Neural cell (in vitro differentiated cells): ENCODE data around the gene GBP2. TPM values are rescaled to one million over a fixed set of nuclear protein-coding genes. Genes with fewer than 3 reads are reported as not detected.

Source experiments
- H2AFZ ChIP-seq: fragments of 200-600, 300-800 bp; sonication (generic), shearing (Covaris generic); 2 replicates; pipeline ENCODE4 v1.6.0; 2014; ENCODE audit warnings: low read depth, mild to moderate bottlenecking, antibody characterized with exemption, low read length, moderate library complexity
- H3F3A ChIP-seq: fragments of 200-600 bp; shearing (Covaris generic); 2 replicates; pipeline ENCODE4 v1.6.1; 2016; ENCODE audit warnings: mild to moderate bottlenecking, moderate library complexity, mixed read lengths, antibody characterized with exemption, low read length; ENCODE audit not compliant: insufficient read depth, poor library complexity, severe bottlenecking
- H3K27ac ChIP-seq: fragments of 200-600, 300-800 bp; sonication (generic), shearing (Covaris generic); 2 replicates; pipeline ENCODE4 v1.5.1; 2014; ENCODE audit warnings: mild to moderate bottlenecking, low read length, moderate library complexity
- H3K27me3 ChIP-seq: fragments of 300-800, 200-600 bp; sonication (generic), shearing (Covaris generic); 2 replicates; pipeline ENCODE4 v1.6.0; 2014; ENCODE audit warnings: mild to moderate bottlenecking, low read depth, low read length, moderate library complexity; ENCODE audit not compliant: insufficient read depth
- H3K36me3 ChIP-seq: fragments of 300-800, 200-600 bp; sonication (generic), shearing (Covaris generic); 2 replicates; pipeline ENCODE4 v1.5.1; 2014; ENCODE audit warnings: mild to moderate bottlenecking, antibody characterized with exemption, low read length, moderate library complexity; ENCODE audit not compliant: insufficient read depth
- H3K4me2 ChIP-seq: fragments of 300-800, 200-600 bp; sonication (generic), shearing (Covaris generic); 2 replicates; pipeline ENCODE4 v1.6.0; 2014; ENCODE audit warnings: mild to moderate bottlenecking, low read length
- H3K4me3 ChIP-seq: fragments of 300-800, 200-600 bp; sonication (generic), shearing (Covaris generic); 2 replicates; pipeline ENCODE4 v1.5.1; 2014; ENCODE audit warnings: mild to moderate bottlenecking, low read length, moderate library complexity
- H3K79me2 ChIP-seq: fragments of 200-600 bp; shearing (Covaris generic); replicated peaks from 2 replicates; pipeline ENCODE4 v1.6.0; 2014; ENCODE audit warnings: mild to moderate bottlenecking, low read length, moderate library complexity; ENCODE audit not compliant: insufficient read depth
- H3K9ac ChIP-seq: fragments of 300-800, 200-600 bp; sonication (generic), shearing (Covaris generic); 2 replicates; pipeline ENCODE4 v1.6.1; 2016; ENCODE audit warnings: mild to moderate bottlenecking, low read length, mixed read lengths
- H3K9me2 ChIP-seq: fragments of 200-600 bp; shearing (Covaris generic); 2 replicates; pipeline ENCODE4 v1.6.1; 2016; ENCODE audit warnings: mild to moderate bottlenecking, low read length, mixed read lengths; ENCODE audit not compliant: insufficient read depth
- H3K9me3 ChIP-seq: fragments of 200-600, 300-800 bp; sonication (generic), shearing (Covaris generic); 2 replicates; pipeline ENCODE4 v1.6.1; 2016; ENCODE audit warnings: mild to moderate bottlenecking, mixed run types, low read length, moderate library complexity, mixed read lengths
- H4K20me1 ChIP-seq: fragments of 200-600 bp; shearing (Covaris generic); 2 replicates; pipeline ENCODE4 v1.6.1; 2016; ENCODE audit warnings: mild to moderate bottlenecking, mixed run types; ENCODE audit not compliant: insufficient read depth
- EP300 ChIP-seq: fragments of 450-650 bp; conservative IDR thresholded peaks from 2 replicates; pipeline ENCODE4 v1.6.1; 2014; ENCODE audit warnings: antibody characterized with exemption, mild to moderate bottlenecking, moderate library complexity; ENCODE audit not compliant: poor library complexity, severe bottlenecking
- EZH2 ChIP-seq: fragments of 200-600, 300-800 bp; shearing (Covaris generic), sonication (generic); IDR thresholded peaks from 2 replicates; pipeline ENCODE4 v1.6.1; 2014; ENCODE audit warnings: antibody characterized with exemption, low read length, borderline replicate concordance, mild to moderate bottlenecking; ENCODE audit not compliant: insufficient read depth, poor library complexity, severe bottlenecking
- MXI1 ChIP-seq: fragments of 450-650 bp; conservative IDR thresholded peaks from 2 replicates; pipeline ENCODE4 v1.6.1; 2014; ENCODE audit warnings: antibody characterized with exemption, mild to moderate bottlenecking; ENCODE audit not compliant: poor library complexity, severe bottlenecking
- POLR2AphosphoS5 ChIP-seq: IDR thresholded peaks from 2 replicates; pipeline ENCODE4 v1.6.1; 2012
- RAD21 ChIP-seq: fragments of 450-650 bp; conservative IDR thresholded peaks from 2 replicates; pipeline ENCODE4 v1.6.1; 2014; ENCODE audit warnings: antibody characterized with exemption, mild to moderate bottlenecking, moderate library complexity
- SMC3 ChIP-seq: fragments of 450-650 bp; conservative IDR thresholded peaks from 2 replicates; pipeline ENCODE4 v1.6.1; 2014; ENCODE audit warnings: antibody characterized with exemption, mild to moderate bottlenecking, moderate library complexity; ENCODE audit not compliant: poor library complexity
- TAF1 ChIP-seq: IDR thresholded peaks from 2 replicates; pipeline ENCODE4 v1.6.1; 2012; ENCODE audit warnings: low read depth
- polyA plus RNA-seq: library from polyadenylated mRNA; depleted of rRNA; stranded (reverse); fragments of >200 nt; gene quantifications from 2 replicates; pipeline ENCODE4 v1.2.3, GENCODE V29; 2014
- TF ChIP-seq, protein P1 (sequence below): fragments of 450-650 bp; IDR thresholded peaks from 2 replicates; pipeline ENCODE4 v1.5.1; 2014; ENCODE audit warnings: antibody characterized with exemption, mild to moderate bottlenecking, moderate library complexity; ENCODE audit not compliant: poor library complexity, severe bottlenecking
- TF ChIP-seq, protein P2 (sequence below): IDR thresholded peaks from 2 replicates; pipeline ENCODE4 v1.6.1; 2012; ENCODE audit warnings: borderline replicate concordance

The GBP2 gene
- polyA plus RNA-seq, 1 donor from 2014 or later: not detected

DNA sequence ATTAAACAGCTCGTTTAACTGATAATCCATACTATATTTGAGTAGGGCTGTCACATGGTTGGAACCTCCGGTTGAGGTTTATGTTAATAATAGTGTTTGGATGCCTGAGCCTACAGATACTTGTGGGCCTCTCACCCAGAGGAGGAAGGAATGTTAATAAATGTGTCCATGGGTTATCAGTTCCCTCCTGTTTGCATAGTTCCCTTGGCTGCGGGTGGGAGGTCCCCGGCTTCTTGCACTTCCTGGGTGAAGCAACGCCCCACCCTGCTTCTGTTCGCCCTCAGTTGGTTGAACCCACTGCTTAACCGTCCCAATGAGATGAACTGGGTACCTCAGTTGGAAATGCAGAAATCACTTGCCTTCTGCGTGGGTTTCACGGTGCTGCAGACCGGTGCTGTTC lies 37.3 kb downstream of the GBP2 start (continued):
- TF ChIP-seq EZH2: no peak

DNA sequence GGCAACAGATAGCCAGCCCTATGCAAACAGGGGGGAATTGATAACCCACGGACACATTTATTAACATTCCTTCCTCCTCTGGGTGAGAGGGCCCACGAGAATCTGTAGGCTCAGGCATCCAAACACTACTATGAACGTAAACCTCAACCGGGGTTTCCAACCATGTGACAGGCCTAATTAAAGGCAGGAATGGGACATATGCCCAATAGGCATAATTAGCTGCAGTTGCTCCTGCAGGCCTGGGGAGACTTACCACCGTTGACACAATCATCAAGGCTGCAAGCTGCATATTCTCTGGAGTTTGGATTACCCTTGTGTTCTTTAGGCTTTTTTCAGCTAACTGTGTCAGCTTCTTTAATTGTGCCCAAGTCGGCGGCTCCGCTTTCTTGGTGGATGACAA lies 38.7 kb downstream of the GBP2 start:
- Histone ChIP-seq H3K79me2 (no peaks in the 10 kb centered on the region), H3K4me3 (no peak overlapping the region), H3K9ac (no peak overlapping the region), H3K36me3 (no peaks in the 10 kb centered on the region), H2AFZ (no peak overlapping the region), H3K4me2 (no peak overlapping the region), H4K20me1 (no peaks in the 10 kb centered on the region), H3K27me3 (no peaks in the 10 kb centered on the region), H3F3A (no peaks in the 10 kb centered on the region), H3K27ac (no peak overlapping the region), H3K9me3 (no peaks in the 10 kb centered on the region), H3K9me2 (no peaks in the 10 kb centered on the region)
- no peak for TF ChIP-seq POLR2AphosphoS5
- TF ChIP-seq RAD21: no peak
- TF ChIP-seq TAF1: no peak
- TF ChIP-seq, protein P1, sequence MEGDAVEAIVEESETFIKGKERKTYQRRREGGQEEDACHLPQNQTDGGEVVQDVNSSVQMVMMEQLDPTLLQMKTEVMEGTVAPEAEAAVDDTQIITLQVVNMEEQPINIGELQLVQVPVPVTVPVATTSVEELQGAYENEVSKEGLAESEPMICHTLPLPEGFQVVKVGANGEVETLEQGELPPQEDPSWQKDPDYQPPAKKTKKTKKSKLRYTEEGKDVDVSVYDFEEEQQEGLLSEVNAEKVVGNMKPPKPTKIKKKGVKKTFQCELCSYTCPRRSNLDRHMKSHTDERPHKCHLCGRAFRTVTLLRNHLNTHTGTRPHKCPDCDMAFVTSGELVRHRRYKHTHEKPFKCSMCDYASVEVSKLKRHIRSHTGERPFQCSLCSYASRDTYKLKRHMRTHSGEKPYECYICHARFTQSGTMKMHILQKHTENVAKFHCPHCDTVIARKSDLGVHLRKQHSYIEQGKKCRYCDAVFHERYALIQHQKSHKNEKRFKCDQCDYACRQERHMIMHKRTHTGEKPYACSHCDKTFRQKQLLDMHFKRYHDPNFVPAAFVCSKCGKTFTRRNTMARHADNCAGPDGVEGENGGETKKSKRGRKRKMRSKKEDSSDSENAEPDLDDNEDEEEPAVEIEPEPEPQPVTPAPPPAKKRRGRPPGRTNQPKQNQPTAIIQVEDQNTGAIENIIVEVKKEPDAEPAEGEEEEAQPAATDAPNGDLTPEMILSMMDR: no peak
- no peak for TF ChIP-seq EP300
- no peak for TF ChIP-seq EZH2
- TF ChIP-seq, protein P2, sequence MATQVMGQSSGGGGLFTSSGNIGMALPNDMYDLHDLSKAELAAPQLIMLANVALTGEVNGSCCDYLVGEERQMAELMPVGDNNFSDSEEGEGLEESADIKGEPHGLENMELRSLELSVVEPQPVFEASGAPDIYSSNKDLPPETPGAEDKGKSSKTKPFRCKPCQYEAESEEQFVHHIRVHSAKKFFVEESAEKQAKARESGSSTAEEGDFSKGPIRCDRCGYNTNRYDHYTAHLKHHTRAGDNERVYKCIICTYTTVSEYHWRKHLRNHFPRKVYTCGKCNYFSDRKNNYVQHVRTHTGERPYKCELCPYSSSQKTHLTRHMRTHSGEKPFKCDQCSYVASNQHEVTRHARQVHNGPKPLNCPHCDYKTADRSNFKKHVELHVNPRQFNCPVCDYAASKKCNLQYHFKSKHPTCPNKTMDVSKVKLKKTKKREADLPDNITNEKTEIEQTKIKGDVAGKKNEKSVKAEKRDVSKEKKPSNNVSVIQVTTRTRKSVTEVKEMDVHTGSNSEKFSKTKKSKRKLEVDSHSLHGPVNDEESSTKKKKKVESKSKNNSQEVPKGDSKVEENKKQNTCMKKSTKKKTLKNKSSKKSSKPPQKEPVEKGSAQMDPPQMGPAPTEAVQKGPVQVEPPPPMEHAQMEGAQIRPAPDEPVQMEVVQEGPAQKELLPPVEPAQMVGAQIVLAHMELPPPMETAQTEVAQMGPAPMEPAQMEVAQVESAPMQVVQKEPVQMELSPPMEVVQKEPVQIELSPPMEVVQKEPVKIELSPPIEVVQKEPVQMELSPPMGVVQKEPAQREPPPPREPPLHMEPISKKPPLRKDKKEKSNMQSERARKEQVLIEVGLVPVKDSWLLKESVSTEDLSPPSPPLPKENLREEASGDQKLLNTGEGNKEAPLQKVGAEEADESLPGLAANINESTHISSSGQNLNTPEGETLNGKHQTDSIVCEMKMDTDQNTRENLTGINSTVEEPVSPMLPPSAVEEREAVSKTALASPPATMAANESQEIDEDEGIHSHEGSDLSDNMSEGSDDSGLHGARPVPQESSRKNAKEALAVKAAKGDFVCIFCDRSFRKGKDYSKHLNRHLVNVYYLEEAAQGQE: no peak
- no peak for TF ChIP-seq SMC3
- TF ChIP-seq MXI1: no peak

DNA sequence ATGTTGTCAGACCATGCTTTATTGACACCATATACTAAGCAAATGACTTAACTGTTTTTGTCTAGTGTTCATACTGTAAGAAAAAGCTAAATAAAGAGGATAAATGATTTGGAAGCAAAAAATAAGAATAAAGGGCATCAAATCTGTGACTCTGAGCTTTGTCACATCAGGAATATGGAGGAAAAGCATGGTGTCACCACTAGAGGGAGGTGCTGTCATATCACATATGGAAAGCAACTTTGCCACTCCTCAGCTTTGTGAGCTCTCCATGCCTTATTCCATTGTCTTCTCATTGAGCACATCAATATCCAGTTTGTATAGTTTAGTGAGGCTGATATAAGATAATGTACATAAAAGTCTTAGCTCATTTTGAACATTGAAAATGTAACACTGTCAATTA lies 40.1 kb downstream of the GBP2 start:
- TF ChIP-seq RAD21 (peak; percentile 29), TAF1 (no peak)
- TF ChIP-seq, protein P1: peak; percentile 32
- Histone ChIP-seq H3K27me3 (no peaks in the 10 kb centered on the region), H3K4me2 (no peak overlapping the region), H3K79me2 (no peaks in the 10 kb centered on the region), H2AFZ (no peak overlapping the region), H3K9me2 (no peaks in the 10 kb centered on the region), H3K9me3 (no peaks in the 10 kb centered on the region), H4K20me1 (no peaks in the 10 kb centered on the region), H3F3A (no peaks in the 10 kb centered on the region), H3K36me3 (no peaks in the 10 kb centered on the region), H3K27ac (no peak overlapping the region), H3K9ac (no peak overlapping the region), H3K4me3 (no peak overlapping the region)
